ENCODE results near the gene SELPLG. TPM values are rescaled to one million over a fixed set of nuclear protein-coding genes. Genes with fewer than 3 reads are reported as not detected.

Gene SELPLG, protein sequence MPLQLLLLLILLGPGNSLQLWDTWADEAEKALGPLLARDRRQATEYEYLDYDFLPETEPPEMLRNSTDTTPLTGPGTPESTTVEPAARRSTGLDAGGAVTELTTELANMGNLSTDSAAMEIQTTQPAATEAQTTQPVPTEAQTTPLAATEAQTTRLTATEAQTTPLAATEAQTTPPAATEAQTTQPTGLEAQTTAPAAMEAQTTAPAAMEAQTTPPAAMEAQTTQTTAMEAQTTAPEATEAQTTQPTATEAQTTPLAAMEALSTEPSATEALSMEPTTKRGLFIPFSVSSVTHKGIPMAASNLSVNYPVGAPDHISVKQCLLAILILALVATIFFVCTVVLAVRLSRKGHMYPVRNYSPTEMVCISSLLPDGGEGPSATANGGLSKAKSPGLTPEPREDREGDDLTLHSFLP
- 10 to 100 TPM in 1 of 2 donors, 1 to 10 TPM in 1; 8.1 to 13.0 TPM for total RNA-seq
- 1 to 10 TPM in 1 of 2 donors, under 1 TPM in 1; 0.87 to 5.4 TPM for polyA plus RNA-seq
- long read RNA-seq, donor 1, transcript SELPLG-203 (2 exons, 2,256 nt) = major isoform, 21 of 26 reads
- long read RNA-seq, donor 1, partial matches to known transcripts = 0 of 26 reads
- long read RNA-seq, donor 1, other reads (novel, unspliced or antisense) = 5 of 26 reads
- long read RNA-seq, donor 2, transcript SELPLG-203 (2 exons, 2,256 nt) = major isoform, 5 of 9 reads
- long read RNA-seq, donor 2, partial matches to known transcripts = 0 of 9 reads
- long read RNA-seq, donor 2, other reads (novel, unspliced or antisense) = 4 of 9 reads

DNA sequence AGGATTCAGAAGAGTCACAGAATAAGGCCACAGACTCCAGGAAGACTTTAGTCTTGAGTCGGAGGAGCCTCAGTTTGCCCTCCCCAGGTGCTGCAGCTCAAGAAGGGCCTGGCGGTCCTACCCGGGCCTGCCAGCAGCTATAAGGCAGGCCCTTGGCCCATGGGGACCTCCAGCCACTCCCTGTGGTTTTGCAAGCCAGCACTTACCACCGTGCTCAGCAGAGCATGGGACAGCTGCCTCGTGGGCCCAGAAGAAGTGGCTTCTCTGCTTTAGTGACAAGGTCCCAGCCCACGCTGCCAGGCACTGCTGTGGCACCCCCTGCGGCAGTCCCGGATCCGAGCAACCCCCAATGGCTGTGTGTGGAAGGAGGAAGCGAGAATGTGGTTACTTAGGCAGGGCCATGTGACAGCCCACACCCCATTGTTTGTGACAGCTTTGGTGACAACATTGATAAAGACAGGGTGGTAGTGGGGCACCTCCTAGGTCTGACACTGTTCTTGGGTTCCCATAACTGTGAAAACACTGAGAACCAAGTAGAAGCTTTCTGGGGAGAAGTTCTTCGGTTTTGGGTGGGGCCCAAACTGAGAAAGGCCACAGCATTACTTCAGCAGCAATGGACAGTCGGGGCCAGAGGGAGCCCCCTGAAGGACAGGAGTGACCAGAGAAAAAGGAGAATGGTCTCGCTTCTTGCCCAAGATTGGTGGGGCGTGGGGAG lies at the start of gene SELPLG:
Gene SELPLG (minus strand): TSS at position 361 of the 715 bp plus-strand sequence. CDS start 9,587 bp downstream, outside the sequence.
- H3K4me3 ChIP-seq (ENCODE audit: low read length in 2 of 2) = no peak within 1 kb of the TSS
- H3K27ac ChIP-seq (ENCODE audit: low read depth in 1 of 2, low read length in 2 of 2) = no peak within 1 kb of the TSS
- intact Hi-C loops (cut with DNase I) = no loop called here
- peaks cover 0 to 2% of the 10 kb centered on the region in 2 donors for H3K4me1 ChIP-seq (ENCODE audit: control insufficient read depth in 1 of 2, insufficient read depth in 2 of 2, low read length in 2 of 2)
- no peaks in the 10 kb centered on the region for H3K27me3 ChIP-seq (ENCODE audit: control insufficient read depth in 1 of 2, insufficient read depth in 2 of 2, low read length in 1 of 2)
- ATAC-seq (ENCODE audit: low FRiP score) (peak; percentile 45), DNase-seq (peak; percentile 79 to 92)
- H3K9me3 ChIP-seq (ENCODE audit: control insufficient read depth, low read length) = no peaks in the 10 kb centered on the region
- no peaks in the 10 kb centered on the region for H3K36me3 ChIP-seq (ENCODE audit: control insufficient read depth in 1 of 2, insufficient read depth in 2 of 2, low read length in 1 of 2)
- WGBS, 2 donors = 70 to 73% methylated on average over 14 of the region's 14 CpGs

DNA sequence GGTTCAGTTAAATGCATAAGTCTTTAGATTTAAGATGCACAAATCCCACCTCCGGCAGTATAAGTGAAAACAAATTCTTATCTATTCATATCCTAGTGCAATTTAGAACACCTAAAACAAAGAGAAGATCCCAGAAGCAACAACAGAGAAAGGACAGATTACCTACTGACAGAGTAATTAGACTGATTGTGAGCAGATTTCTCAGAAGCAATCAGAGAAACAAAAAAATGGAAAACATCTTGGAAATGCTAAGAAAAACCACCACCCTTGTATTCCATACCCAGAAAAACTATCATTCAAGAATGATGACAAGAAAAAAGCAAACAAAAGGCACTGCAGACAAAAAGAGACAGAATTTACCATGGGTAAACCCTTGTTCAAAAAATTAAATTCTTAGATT lies 47.6 kb upstream of the SELPLG start:
- intact Hi-C loops (cut with DNase I) = no loop called here
- DNase-seq (no peak), ATAC-seq (ENCODE audit: low FRiP score) (no peak)
- no peak overlapping the region for H3K4me3 ChIP-seq (ENCODE audit: low read length in 2 of 2)
- H3K4me1 ChIP-seq (ENCODE audit: control insufficient read depth in 1 of 2, insufficient read depth in 2 of 2, low read length in 2 of 2) = peaks cover 3 to 5% of the 10 kb centered on the region in 2 donors
- no peaks in the 10 kb centered on the region for H3K9me3 ChIP-seq (ENCODE audit: control insufficient read depth, low read length)
- peak overlapping the region in 1 of 2 donors; percentile 51 for H3K27ac ChIP-seq (ENCODE audit: low read depth in 1 of 2, low read length in 2 of 2)
- WGBS, 2 donors = 92 to 97% methylated on average over 1 of the region's 1 CpG
- H3K36me3 ChIP-seq (ENCODE audit: control insufficient read depth in 1 of 2, insufficient read depth in 2 of 2, low read length in 1 of 2) = no peaks in the 10 kb centered on the region
- H3K27me3 ChIP-seq (ENCODE audit: control insufficient read depth in 1 of 2, insufficient read depth in 2 of 2, low read length in 1 of 2) = no peaks in the 10 kb centered on the region

DNA sequence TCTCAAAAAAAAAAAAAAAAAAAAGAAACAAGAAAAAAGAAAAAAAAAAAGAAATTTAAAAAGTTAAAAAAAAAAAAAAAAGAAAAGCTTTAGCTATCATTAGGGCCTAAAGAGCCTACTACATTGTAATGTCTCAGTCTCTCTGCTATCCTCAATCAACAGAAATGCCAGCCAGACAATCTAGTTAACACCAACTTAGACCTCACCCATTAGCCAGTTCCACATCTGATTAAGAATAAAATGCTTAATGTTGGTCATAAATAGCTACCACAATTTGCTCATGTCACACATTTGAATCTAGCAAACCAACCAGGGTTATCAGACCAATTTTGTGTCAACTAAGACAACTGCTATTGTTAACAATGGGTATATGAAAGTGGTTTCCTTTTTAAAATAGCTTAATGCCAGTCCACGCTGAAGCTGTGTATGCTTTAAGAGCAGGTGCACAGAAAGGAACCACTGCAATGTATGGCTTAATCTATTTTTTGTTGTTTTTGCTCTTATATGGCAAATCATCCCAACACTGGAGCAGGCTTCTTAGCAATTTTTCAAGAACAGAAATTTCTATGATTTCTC lies 45.5 kb upstream of the SELPLG start:
- intact Hi-C loops (cut with DNase I) = no loop called here
- no peak for DNase-seq
- WGBS, 2 donors = 89% methylated on average over 1 of the region's 1 CpG
- no peak for ATAC-seq (ENCODE audit: low FRiP score)
- H3K9me3 ChIP-seq (ENCODE audit: control insufficient read depth, low read length) = no peaks in the 10 kb centered on the region
- peaks cover 0 to 3% of the 10 kb centered on the region in 2 donors for H3K4me1 ChIP-seq (ENCODE audit: control insufficient read depth in 1 of 2, insufficient read depth in 2 of 2, low read length in 2 of 2)
- no peaks in the 10 kb centered on the region for H3K27me3 ChIP-seq (ENCODE audit: control insufficient read depth in 1 of 2, insufficient read depth in 2 of 2, low read length in 1 of 2)
- peak overlapping the region in 1 of 2 donors; percentile 43 for H3K27ac ChIP-seq (ENCODE audit: low read depth in 1 of 2, low read length in 2 of 2)
- no peak overlapping the region for H3K4me3 ChIP-seq (ENCODE audit: low read length in 2 of 2)
- H3K36me3 ChIP-seq (ENCODE audit: control insufficient read depth in 1 of 2, insufficient read depth in 2 of 2, low read length in 1 of 2) = peaks cover 0 to 3% of the 10 kb centered on the region in 2 donors

DNA sequence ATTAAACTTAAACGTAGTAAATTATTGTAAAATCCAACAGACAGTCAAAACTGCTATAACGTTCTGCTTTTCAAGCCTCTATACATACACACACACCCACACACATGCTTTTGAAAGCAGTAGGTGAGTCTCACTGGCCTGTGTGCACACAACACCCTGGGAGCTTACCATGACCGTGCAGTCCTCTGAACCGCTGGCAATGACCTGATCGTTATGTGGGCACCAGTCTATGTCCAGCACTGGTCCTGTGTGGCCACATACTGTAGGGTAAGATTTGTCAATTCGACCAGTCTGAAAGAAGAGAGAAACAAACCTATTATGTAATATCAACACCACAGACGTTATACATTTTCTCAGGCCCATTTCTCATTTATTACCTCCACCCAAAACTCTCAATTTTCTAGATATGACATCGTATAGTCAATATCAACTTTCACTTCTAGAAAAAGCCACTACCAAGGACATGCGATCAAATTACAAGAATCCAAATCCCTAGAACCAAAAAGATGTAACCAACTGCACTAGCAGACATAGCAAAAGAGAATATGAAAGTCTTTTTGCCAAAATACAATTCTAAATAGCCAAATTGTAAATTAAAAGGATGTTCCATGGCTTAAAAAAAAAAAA lies 44.5 kb upstream of the SELPLG start:
- peaks cover 0 to 3% of the 10 kb centered on the region in 2 donors for H3K36me3 ChIP-seq (ENCODE audit: control insufficient read depth in 1 of 2, insufficient read depth in 2 of 2, low read length in 1 of 2)
- intact Hi-C loops (cut with DNase I) = no loop called here
- no peak for ATAC-seq (ENCODE audit: low FRiP score)
- no peak for DNase-seq
- H3K27me3 ChIP-seq (ENCODE audit: control insufficient read depth in 1 of 2, insufficient read depth in 2 of 2, low read length in 1 of 2) = no peaks in the 10 kb centered on the region
- H3K27ac ChIP-seq (ENCODE audit: low read depth in 1 of 2, low read length in 2 of 2) = no peak overlapping the region
- WGBS, 2 donors = 83 to 86% methylated on average over 9 of the region's 9 CpGs
- H3K4me1 ChIP-seq (ENCODE audit: control insufficient read depth in 1 of 2, insufficient read depth in 2 of 2, low read length in 2 of 2) = no peaks in the 10 kb centered on the region
- no peak overlapping the region for H3K4me3 ChIP-seq (ENCODE audit: low read length in 2 of 2)
- H3K9me3 ChIP-seq (ENCODE audit: control insufficient read depth, low read length) = no peaks in the 10 kb centered on the region

DNA sequence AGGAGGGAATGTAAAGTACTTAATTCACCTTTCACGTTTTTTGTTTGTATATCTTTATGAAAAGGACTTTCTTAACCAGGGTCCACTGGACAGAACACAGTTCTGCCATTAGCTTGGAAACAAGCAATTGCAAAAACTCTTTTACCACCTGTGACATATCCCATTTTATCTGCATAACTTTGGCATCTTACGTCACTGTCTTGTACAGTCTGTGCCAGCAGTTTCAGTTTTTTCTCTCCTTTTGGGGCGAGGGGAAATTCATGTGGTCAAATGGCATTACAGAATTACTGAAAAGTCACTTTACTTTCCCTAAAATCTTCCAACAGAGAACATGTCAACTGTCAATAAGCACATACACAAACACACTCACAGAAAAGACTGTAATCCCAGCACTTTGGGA lies 43.7 kb upstream of the SELPLG start:
- Histone ChIP-seq H3K9me3 (ENCODE audit: control insufficient read depth, low read length) (no peaks in the 10 kb centered on the region), H3K4me1 (ENCODE audit: control insufficient read depth in 1 of 2, insufficient read depth in 2 of 2, low read length in 2 of 2) (no peaks in the 10 kb centered on the region), H3K27me3 (ENCODE audit: control insufficient read depth in 1 of 2, insufficient read depth in 2 of 2, low read length in 1 of 2) (no peaks in the 10 kb centered on the region), H3K36me3 (ENCODE audit: control insufficient read depth in 1 of 2, insufficient read depth in 2 of 2, low read length in 1 of 2) (peaks cover 0 to 3% of the 10 kb centered on the region in 2 donors), H3K27ac (ENCODE audit: low read depth in 1 of 2, low read length in 2 of 2) (no peak overlapping the region), H3K4me3 (ENCODE audit: low read length in 2 of 2) (no peak overlapping the region)
- ATAC-seq (ENCODE audit: low FRiP score) (no peak), DNase-seq (no peak)
- WGBS, 2 donors = 53 to 70% methylated on average over 3 of the region's 3 CpGs
- intact Hi-C loops (cut with DNase I) = no loop called here

DNA sequence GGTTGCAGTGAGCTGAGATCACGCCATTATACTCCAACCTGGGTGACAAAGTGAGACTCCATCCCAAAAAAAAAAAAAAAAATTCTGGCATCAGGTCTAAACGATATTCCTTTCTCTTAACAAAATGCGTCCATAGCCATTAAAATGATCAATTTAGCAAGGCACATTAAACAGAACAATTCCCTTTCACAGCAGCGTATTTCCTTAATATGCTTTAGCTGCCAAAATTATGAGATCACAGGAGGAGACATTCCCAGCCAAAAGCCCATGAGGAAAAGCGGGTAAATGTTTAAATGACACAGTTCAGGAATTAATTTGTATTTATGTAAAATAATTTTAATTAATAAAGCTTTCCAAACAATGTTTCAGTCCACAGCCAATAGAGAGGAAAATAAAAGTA lies 43.0 kb upstream of the SELPLG start:
- DNase-seq = no peak
- H3K9me3 ChIP-seq (ENCODE audit: control insufficient read depth, low read length) = no peaks in the 10 kb centered on the region
- intact Hi-C loops (cut with DNase I) = no loop called here
- H3K27ac ChIP-seq (ENCODE audit: low read depth in 1 of 2, low read length in 2 of 2) = no peak overlapping the region
- no peak overlapping the region for H3K4me3 ChIP-seq (ENCODE audit: low read length in 2 of 2)
- no peak for ATAC-seq (ENCODE audit: low FRiP score)
- 39 to 41% methylated on average over 5 of the region's 5 CpGs for WGBS, 2 donors
- no peaks in the 10 kb centered on the region for H3K27me3 ChIP-seq (ENCODE audit: control insufficient read depth in 1 of 2, insufficient read depth in 2 of 2, low read length in 1 of 2)
- peaks cover 3 to 4% of the 10 kb centered on the region in 2 donors for H3K36me3 ChIP-seq (ENCODE audit: control insufficient read depth in 1 of 2, insufficient read depth in 2 of 2, low read length in 1 of 2)
- no peaks in the 10 kb centered on the region for H3K4me1 ChIP-seq (ENCODE audit: control insufficient read depth in 1 of 2, insufficient read depth in 2 of 2, low read length in 2 of 2)

DNA sequence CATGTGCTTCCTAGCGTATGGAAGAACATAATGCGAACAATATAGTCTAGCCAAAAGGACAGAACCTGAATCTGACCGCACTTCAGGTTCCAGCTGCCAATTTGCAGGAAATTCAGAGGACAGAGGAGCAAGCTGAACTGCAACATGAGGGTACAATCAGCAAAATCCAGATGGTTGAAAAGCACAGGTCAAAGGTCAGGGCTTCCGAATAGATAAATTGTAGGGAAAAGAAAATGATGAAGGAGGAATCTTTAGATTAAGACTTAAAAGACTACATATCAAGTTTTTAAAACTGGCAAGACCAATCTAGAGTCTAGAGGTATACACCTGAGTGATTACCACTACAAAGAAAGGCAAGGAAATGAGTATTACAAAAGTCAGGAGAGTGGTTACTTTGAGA lies 42.1 kb upstream of the SELPLG start:
- DNase-seq = no peak
- WGBS, 2 donors = 83 to 90% methylated on average over 4 of the region's 4 CpGs
- intact Hi-C loops (cut with DNase I) = no loop called here
- no peaks in the 10 kb centered on the region for H3K9me3 ChIP-seq (ENCODE audit: control insufficient read depth, low read length)
- ATAC-seq (ENCODE audit: low FRiP score) = no peak
- H3K27ac ChIP-seq (ENCODE audit: low read depth in 1 of 2, low read length in 2 of 2) = peak overlapping the region; percentile 61 to 68
- no peak overlapping the region for H3K4me3 ChIP-seq (ENCODE audit: low read length in 2 of 2)
- H3K4me1 ChIP-seq (ENCODE audit: control insufficient read depth in 1 of 2, insufficient read depth in 2 of 2, low read length in 2 of 2) = no peaks in the 10 kb centered on the region
- H3K27me3 ChIP-seq (ENCODE audit: control insufficient read depth in 1 of 2, insufficient read depth in 2 of 2, low read length in 1 of 2) = no peaks in the 10 kb centered on the region
- H3K36me3 ChIP-seq (ENCODE audit: control insufficient read depth in 1 of 2, insufficient read depth in 2 of 2, low read length in 1 of 2) = peaks cover 3 to 4% of the 10 kb centered on the region in 2 donors

DNA sequence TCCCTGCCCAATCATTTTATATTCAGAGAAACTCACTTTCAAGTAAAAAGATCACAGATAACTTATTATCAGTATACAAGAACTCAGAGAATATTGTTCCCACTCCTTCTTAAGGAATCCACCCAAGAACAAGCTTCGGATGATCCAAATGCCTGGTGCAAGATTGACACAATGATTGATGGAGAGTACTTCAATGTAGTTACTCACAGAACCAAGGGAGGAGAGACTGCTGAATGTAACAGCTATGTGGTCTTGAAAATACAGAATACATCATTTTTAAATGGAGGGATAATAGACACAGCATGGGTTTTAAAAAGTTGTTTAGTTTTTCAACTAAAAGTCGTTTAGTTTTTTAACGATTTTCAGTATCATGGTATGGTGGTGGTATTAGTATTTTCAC lies 38.4 kb upstream of the SELPLG start:
- H3K4me1 ChIP-seq (ENCODE audit: control insufficient read depth in 1 of 2, insufficient read depth in 2 of 2, low read length in 2 of 2) = no peaks in the 10 kb centered on the region

More for the DNA sequence above, 38.4 kb upstream of the SELPLG start:
- intact Hi-C loops (cut with DNase I) = no loop called here
- WGBS, 2 donors = 78 to 80% methylated on average over 3 of the region's 3 CpGs
- H3K27me3 ChIP-seq (ENCODE audit: control insufficient read depth in 1 of 2, insufficient read depth in 2 of 2, low read length in 1 of 2) = no peaks in the 10 kb centered on the region
- DNase-seq = no peak
- peaks cover 3 to 4% of the 10 kb centered on the region in 2 donors for H3K36me3 ChIP-seq (ENCODE audit: control insufficient read depth in 1 of 2, insufficient read depth in 2 of 2, low read length in 1 of 2)
- H3K9me3 ChIP-seq (ENCODE audit: control insufficient read depth, low read length) = no peaks in the 10 kb centered on the region
- no peak for ATAC-seq (ENCODE audit: low FRiP score)
- H3K4me3 ChIP-seq (ENCODE audit: low read length in 2 of 2) = no peak overlapping the region
- no peak overlapping the region for H3K27ac ChIP-seq (ENCODE audit: low read depth in 1 of 2, low read length in 2 of 2)
